RWPE1 (cell line): ENCODE results near the gene WDR83.

Experiments
- CTCF ChIA-PET: fragments of 350-600 bp; sonication (Branson Sonifier 250); formaldehyde crosslinking; extraction: SDS; loops from one replicate; lab custom pipeline; 2021; lab: Yijun Ruan, JAX
- POLR2A ChIA-PET: fragments of 400-600 bp; formaldehyde crosslinking; extraction: SDS; loops from one replicate; lab custom pipeline; 2020; ENCODE audit warnings: antibody characterized with exemption; ENCODE audit not compliant: low non-redundant PET; lab: Yijun Ruan, JAX
- DNase-seq: peaks from one replicate; pipeline ENCODE4 v3.0.0; 2012; ENCODE audit warnings: low spot score
- H3K27ac ChIP-seq: fragments of 450-650 bp; 2 replicates; pipeline ENCODE4 v1.5.1; 2017
- CTCF ChIP-seq: fragments of 450-650 bp; conservative IDR thresholded peaks from 2 replicates; pipeline ENCODE4 v1.5.1; 2017; ENCODE audit warnings: low read depth, mild to moderate bottlenecking

The WDR83 gene

DNA sequence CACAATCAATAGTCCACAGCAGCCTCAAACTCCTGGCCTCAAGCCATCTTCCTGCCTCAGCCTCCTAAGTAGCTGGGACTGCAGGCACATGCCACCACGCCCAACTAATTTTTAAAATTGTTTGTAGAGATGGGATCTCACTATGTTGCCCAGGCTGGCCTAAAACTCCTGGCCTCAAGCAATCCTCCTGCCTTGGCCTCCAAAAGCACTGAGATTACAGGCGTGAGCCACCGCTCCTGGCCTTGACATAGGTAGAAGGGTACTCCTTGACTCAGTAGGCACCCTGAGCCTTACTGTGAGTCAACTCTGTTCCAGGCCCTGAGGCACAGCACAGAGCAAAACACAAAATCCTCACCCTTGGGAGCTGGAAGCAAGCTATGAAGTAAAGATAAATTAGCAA, 49.3 kb downstream of the WDR83 start:
- H3K27ac ChIP-seq: peak overlapping the region; percentile 91
- DNase-seq: no peak
- CTCF ChIA-PET: interaction anchor here (1.7 kb wide), 1 partner anchor 131 kb away, joined by 9 read pairs; no protein-coding TSS in a partner anchor
- TF ChIP-seq CTCF: no peak
- POLR2A ChIA-PET: interaction anchor here (0.6 kb wide), 1 partner anchor 57 kb away, joined by 8 read pairs; no protein-coding TSS in a partner anchor

- H3K27ac ChIP-seq: peak overlapping the region; percentile 91
- no peak for TF ChIP-seq CTCF
- DNase-seq: no peak
- ChIA-PET CTCF (interaction anchor here (0.6 to 0.8 kb wide), 2 partner anchors 13 to 38 kb away, joined by 3 to 4 read pairs; no protein-coding TSS in a partner anchor), POLR2A (no interaction called here)
These were observed 53.7 kb downstream of the WDR83 start for GRCh38 chr19:12720296-12720695.

DNA sequence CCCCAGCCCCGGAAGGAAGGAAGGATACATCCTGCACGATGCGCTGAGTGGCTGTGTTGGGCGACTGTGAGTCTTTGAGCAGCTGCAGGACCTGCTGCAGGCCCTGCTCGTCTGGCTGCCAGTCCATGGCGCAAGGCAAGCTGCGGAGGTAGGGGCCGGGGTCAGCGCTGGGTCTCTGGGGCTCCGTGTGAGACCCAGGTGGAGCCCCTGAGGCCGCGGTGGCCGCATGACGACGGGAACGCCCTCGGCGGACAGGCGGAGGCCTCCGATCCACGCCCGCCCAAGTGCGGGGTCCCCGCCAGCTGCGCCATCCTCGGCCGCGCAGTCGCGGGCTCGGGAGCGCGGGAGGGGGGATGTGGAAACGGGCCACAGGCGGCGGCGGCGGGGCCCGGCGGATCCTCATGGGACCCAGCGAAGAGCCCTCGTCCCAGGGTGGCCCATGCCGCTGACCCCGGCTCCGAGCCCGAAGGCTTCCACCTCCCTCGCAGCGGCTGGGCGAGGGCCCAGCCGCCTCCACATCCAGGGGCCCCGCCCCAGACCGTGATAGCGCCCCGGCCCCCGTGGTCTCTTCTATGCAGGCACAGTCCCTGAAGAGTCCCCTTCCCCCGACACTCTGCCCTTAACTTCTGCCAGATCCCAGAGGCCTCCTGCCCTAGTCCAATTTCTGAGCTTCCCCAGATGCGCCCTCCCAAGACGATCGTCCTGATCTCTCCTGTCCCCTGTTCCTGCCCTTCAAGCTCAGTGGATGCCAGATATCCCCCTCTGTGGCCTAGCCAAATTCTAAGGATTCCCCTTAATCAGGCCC, 54.4 kb downstream of the WDR83 start:
- peak; percentile 13 for DNase-seq
- ChIA-PET POLR2A (interaction anchor here (0.7 kb wide), 1 partner anchor 1626 kb away, joined by 7 read pairs; no protein-coding TSS in a partner anchor), CTCF (interaction anchor here (1.1 to 1.4 kb wide), 2 partner anchors 9 to 13 kb away, joined by 3 to 4 read pairs; no protein-coding TSS in a partner anchor)
- no peak for TF ChIP-seq CTCF
- peak overlapping the region; percentile 91 for H3K27ac ChIP-seq

GRCh38 chr19:12721656-12722565, 55.3 kb downstream of the WDR83 start:
- peak; percentile 67 for DNase-seq
- ChIA-PET CTCF (interaction anchor here (0.6 to 1.4 kb wide), 3 partner anchors 8 to 32 kb away, joined by 3 to 4 read pairs (median 3); no protein-coding TSS in a partner anchor), POLR2A (interaction anchor here (0.7 kb wide), 1 partner anchor 1627 kb away, joined by 7 read pairs; no protein-coding TSS in a partner anchor)
- H3K27ac ChIP-seq: peak overlapping the region; percentile 91
- no peak for TF ChIP-seq CTCF

GRCh38 chr19:12722566-12723380, 56.2 kb downstream of the WDR83 start:
- DNase-seq: peak; percentile 97
- ChIA-PET POLR2A (interaction anchor here (1.5 kb wide), 1 partner anchor 11 kb away, joined by 8 read pairs; the partner anchor contains the start of gene TRIR), CTCF (interaction anchor here (0.6 kb wide), 2 partner anchors 11 to 35 kb away, joined by 3 read pairs; no protein-coding TSS in a partner anchor)
- no peak for TF ChIP-seq CTCF
- peak overlapping the region; percentile 91 for H3K27ac ChIP-seq
